PC-9 (cell line): ENCODE results near the gene GALNT10. TPM values are rescaled to one million over a fixed set of nuclear protein-coding genes. Genes with fewer than 3 reads are reported as not detected.

Experiments used
- BruUV-seq: library from RNA; stranded (reverse); fragments of 400-500 nt; replicated peaks from 2 replicates; lab custom pipeline; 2021; lab: Mats Ljungman, UMichigan
- CTCF ChIA-PET: fragments of 300-600 bp; sonication (Branson Sonifier 250); formaldehyde crosslinking; loops from one replicate; lab custom pipeline; 2022; ENCODE audit warnings: antibody characterized with exemption; lab: Charles Lee
- POLR2A ChIA-PET: fragments of 300-600 bp; sonication (Branson Sonifier 250); formaldehyde crosslinking; loops from one replicate; lab custom pipeline; 2022; ENCODE audit warnings: antibody characterized with exemption; ENCODE audit not compliant: unreplicated experiment; lab: Charles Lee
- DNase-seq, 2 experiments: peaks; one replicate each; pipeline versions ENCODE4 v3.0.0 to v3.0.0-alpha.2; 2015 to 2022; ENCODE audit warnings: mixed read lengths in 1 of 2
- H2AFZ ChIP-seq: fragments of 200-600 bp; sonication (generic); 2 replicates; pipeline ENCODE4 v1.8.1; 2017; ENCODE audit warnings: antibody characterized with exemption
- H3F3A ChIP-seq: fragments of 200-600 bp; sonication (generic); 2 replicates; pipeline ENCODE4 v1.8.1; 2017; ENCODE audit warnings: antibody characterized with exemption, mild to moderate bottlenecking, low read depth; ENCODE audit not compliant: insufficient read depth
- H3K27ac ChIP-seq: fragments of 200-600 bp; sonication (generic); 2 replicates; pipeline ENCODE4 v1.6.1; 2016; ENCODE audit warnings: mixed run types
- H3K27me3 ChIP-seq: fragments of 200-600 bp; sonication (generic); 2 replicates; pipeline ENCODE4 v1.6.1; 2016; ENCODE audit warnings: low read depth, mixed run types; ENCODE audit not compliant: insufficient read depth
- H3K36me3 ChIP-seq: fragments of 200-600 bp; sonication (generic); 2 replicates; pipeline ENCODE4 v1.6.1; 2016; ENCODE audit warnings: low read depth, mixed run types
- H3K4me1 ChIP-seq: fragments of 200-600 bp; sonication (generic); replicated peaks from 2 replicates; pipeline ENCODE4 v1.6.1; 2016; ENCODE audit warnings: mixed run types; ENCODE audit not compliant: insufficient read depth
- H3K4me2 ChIP-seq: fragments of 200-600 bp; sonication (generic); 2 replicates; pipeline ENCODE4 v1.6.1; 2017; ENCODE audit warnings: mixed run types
- H3K4me3 ChIP-seq: fragments of 200-600 bp; sonication (generic); 2 replicates; pipeline ENCODE4 v1.6.1; 2016; ENCODE audit warnings: mixed run types
- H3K79me2 ChIP-seq: fragments of 200-600 bp; sonication (generic); 2 replicates; pipeline ENCODE4 v1.6.1; 2017; ENCODE audit warnings: low read depth, mixed run types
- H3K9me2 ChIP-seq: fragments of 200-600 bp; sonication (generic); 2 replicates; pipeline ENCODE4 v1.8.1; 2017; ENCODE audit warnings: mild to moderate bottlenecking; ENCODE audit not compliant: insufficient read depth
- H3K9me3 ChIP-seq: fragments of 200-600 bp; sonication (generic); 2 replicates; pipeline ENCODE4 v1.8.1; 2016; ENCODE audit warnings: low read depth; ENCODE audit not compliant: insufficient read depth
- H4K20me1 ChIP-seq: fragments of 200-600 bp; sonication (generic); 2 replicates; pipeline ENCODE4 v1.8.1; 2017; ENCODE audit not compliant: insufficient read depth
- EZH2 ChIP-seq: fragments of 200-600 bp; sonication (generic); IDR thresholded peaks from 2 replicates; pipeline ENCODE4 v1.8.0; 2017; ENCODE audit warnings: antibody characterized with exemption, low read depth
- intact Hi-C: fragments of 100-400 bp; cut with micrococcal nuclease; formaldehyde crosslinking; loops from one replicate; pipeline ENCODE4 v1.10.0; 2022; ENCODE audit not compliant: unreplicated experiment
- total RNA-seq: library from RNA; stranded (reverse); gene quantifications from 2 replicates; pipeline ENCODE4 v1.2.3, GENCODE V29; 2021
- TF ChIP-seq, protein P1 (sequence below): fragments of 200-600 bp; sonication (generic); conservative IDR thresholded peaks from 2 replicates; pipeline ENCODE4 v1.6.1; 2017; ENCODE audit warnings: mixed run types, antibody characterized with exemption, mild to moderate bottlenecking, moderate library complexity

Gene GALNT10
- total RNA-seq, 1 experiment from 2014 or later = 101 TPM

DNA sequence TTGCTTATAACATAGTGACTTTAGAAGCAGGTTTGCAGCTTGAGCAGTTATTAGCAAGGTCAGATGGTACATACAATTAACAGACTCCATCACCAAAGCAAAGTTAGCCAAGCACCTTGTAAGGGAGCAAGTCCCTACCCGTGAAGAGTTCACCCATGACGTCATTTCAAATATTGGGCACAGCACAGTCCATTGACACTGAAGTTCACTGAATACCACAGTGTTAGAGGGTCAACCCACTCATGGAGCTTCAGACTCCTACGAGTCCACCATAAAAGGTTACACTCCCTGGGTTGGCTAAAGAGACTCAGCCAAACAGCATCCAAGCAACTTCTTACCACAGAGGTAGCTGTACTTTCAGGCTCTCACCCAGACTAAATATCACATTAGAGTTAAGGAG is 77.5 kb downstream of the GALNT10 start:
- peaks cover 3% of the 10 kb centered on the region; the same call in 1 of the 2 replicates for H3K4me1 ChIP-seq
- no peak overlapping the region for H3K4me2 ChIP-seq
- H3F3A ChIP-seq = peaks cover 12% of the 10 kb centered on the region
- ChIA-PET CTCF (no interaction called here), POLR2A (no interaction called here)
- H3K36me3 ChIP-seq = no peaks in the 10 kb centered on the region
- TF ChIP-seq, protein P1, sequence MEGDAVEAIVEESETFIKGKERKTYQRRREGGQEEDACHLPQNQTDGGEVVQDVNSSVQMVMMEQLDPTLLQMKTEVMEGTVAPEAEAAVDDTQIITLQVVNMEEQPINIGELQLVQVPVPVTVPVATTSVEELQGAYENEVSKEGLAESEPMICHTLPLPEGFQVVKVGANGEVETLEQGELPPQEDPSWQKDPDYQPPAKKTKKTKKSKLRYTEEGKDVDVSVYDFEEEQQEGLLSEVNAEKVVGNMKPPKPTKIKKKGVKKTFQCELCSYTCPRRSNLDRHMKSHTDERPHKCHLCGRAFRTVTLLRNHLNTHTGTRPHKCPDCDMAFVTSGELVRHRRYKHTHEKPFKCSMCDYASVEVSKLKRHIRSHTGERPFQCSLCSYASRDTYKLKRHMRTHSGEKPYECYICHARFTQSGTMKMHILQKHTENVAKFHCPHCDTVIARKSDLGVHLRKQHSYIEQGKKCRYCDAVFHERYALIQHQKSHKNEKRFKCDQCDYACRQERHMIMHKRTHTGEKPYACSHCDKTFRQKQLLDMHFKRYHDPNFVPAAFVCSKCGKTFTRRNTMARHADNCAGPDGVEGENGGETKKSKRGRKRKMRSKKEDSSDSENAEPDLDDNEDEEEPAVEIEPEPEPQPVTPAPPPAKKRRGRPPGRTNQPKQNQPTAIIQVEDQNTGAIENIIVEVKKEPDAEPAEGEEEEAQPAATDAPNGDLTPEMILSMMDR = no peak
- TF ChIP-seq EZH2 = no peak
- no peak for DNase-seq
- no peak overlapping the region for H3K4me3 ChIP-seq
- no peaks in the 10 kb centered on the region for H3K79me2 ChIP-seq
- H3K27me3 ChIP-seq = no peaks in the 10 kb centered on the region
- BruUV-seq = no TSS peak
- no peak overlapping the region for H3K27ac ChIP-seq
- H2AFZ ChIP-seq = no peak overlapping the region
- intact Hi-C loops = no loop called here
- no peaks in the 10 kb centered on the region for H3K9me3 ChIP-seq
- no peaks in the 10 kb centered on the region for H4K20me1 ChIP-seq
- H3K9me2 ChIP-seq = no peaks in the 10 kb centered on the region

DNA sequence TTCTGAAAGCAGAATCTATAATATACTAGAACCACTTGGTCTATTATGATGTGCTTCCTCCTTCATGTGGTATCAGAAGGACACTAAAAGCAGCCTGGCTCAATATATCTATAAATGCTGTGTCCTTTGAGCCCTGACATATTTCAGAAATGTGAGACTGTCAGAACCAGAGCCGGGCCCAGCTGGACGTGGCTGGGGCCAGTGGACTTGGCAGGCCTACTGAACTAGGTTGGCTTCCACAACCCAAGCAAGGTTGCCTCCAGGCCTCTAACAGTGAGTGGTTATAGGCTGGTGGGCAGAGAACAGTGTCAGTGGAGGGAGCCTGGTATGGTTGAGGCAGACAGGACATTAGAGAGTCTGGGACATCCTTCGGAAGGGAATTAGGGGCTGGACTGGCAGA is 78.9 kb downstream of the GALNT10 start:
- intact Hi-C loops = no loop called here
- TF ChIP-seq, protein P1 = no peak
- TF ChIP-seq EZH2 = no peak
- Histone ChIP-seq H3K4me1 (peaks cover 3% of the 10 kb centered on the region; the same call in 1 of the 2 replicates), H3K4me3 (no peak overlapping the region), H2AFZ (no peak overlapping the region), H3K79me2 (no peaks in the 10 kb centered on the region), H4K20me1 (no peaks in the 10 kb centered on the region), H3K9me3 (no peaks in the 10 kb centered on the region), H3K4me2 (no peak overlapping the region), H3K36me3 (no peaks in the 10 kb centered on the region), H3K27ac (no peak overlapping the region), H3K9me2 (no peaks in the 10 kb centered on the region), H3K27me3 (no peaks in the 10 kb centered on the region), H3F3A (peaks cover 12% of the 10 kb centered on the region)
- ChIA-PET POLR2A (no interaction called here), CTCF (no interaction called here)
- no TSS peak for BruUV-seq
- DNase-seq = no peak

DNA sequence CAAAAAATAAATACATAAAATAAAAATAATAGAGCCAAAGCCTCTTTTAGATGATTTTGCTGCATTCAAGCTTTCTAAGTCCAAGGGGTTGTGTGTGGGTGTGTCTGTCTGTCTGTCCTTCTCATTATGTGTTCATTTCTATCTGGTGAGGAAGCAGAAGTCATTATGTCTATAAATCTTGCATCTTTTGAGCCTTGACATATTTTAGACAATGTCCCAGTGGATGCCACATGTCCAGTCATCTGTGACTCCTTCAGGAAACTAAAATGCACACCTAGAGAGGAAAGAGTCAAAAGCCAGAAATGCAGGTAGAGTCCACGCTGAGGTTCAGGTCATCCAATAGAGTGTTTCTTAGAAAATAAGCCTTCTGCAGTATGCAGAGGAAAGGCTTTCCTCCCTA is 80.9 kb downstream of the GALNT10 start:
- no peaks in the 10 kb centered on the region for H3K9me2 ChIP-seq
- no peaks in the 10 kb centered on the region for H3K9me3 ChIP-seq
- peaks cover 13% of the 10 kb centered on the region for H3F3A ChIP-seq
- H4K20me1 ChIP-seq = no peaks in the 10 kb centered on the region
- intact Hi-C loops = no loop called here
- H3K27ac ChIP-seq = no peak overlapping the region
- H3K79me2 ChIP-seq = no peaks in the 10 kb centered on the region; the same call in 1 of the 2 replicates
- H3K4me3 ChIP-seq = no peak overlapping the region
- no peak overlapping the region for H3K4me2 ChIP-seq
- no peak overlapping the region for H2AFZ ChIP-seq
- no TSS peak for BruUV-seq
- H3K36me3 ChIP-seq = no peaks in the 10 kb centered on the region; the same call in 1 of the 2 replicates
- no peaks in the 10 kb centered on the region for H3K27me3 ChIP-seq
- H3K4me1 ChIP-seq = peaks cover 13% of the 10 kb centered on the region
- TF ChIP-seq, protein P1 = no peak
- no peak for TF ChIP-seq EZH2
- DNase-seq = no peak
- ChIA-PET POLR2A (no interaction called here), CTCF (no interaction called here)
